Activated naive CD8-positive, alpha-beta T cell treated with anti-CD3 and anti-CD28 coated beads, Interleukin-2, amount 50 U/mL, for 16 hours (primary cell): ENCODE data around the gene ETV3L.
"Not testable (repeated sequence)": the region's sequence is repeated elsewhere in the genome, so short reads cannot be mapped to it uniquely, and the experiment has no call there.

Experiments used
- DNase-seq: peaks from one replicate; pipeline ENCODE4 v3.0.0-alpha.2; 2020; ENCODE audit warnings: low read depth, low spot score

ETV3L gene

GRCh38 chr1:157105298-157105987, 5.8 kb upstream of the ETV3L start:
- no peak for DNase-seq

GRCh38 chr1:157104598-157105293, 5.1 kb upstream of the ETV3L start:
- DNase-seq: no peak

- DNase-seq: no peak
These were observed 3.7 kb upstream of the ETV3L start for GRCh38 chr1:157103268-157103667.

- no peak for DNase-seq
These were observed 1.5 kb upstream of the ETV3L start for GRCh38 chr1:157101149-157101548.

- not testable (repeated sequence) for DNase-seq
These were observed 498 bp downstream of the ETV3L start for GRCh38 chr1:157098987-157099632.

GRCh38 chr1:157098519-157098918, 1.1 kb downstream of the ETV3L start:
- DNase-seq: no peak

GRCh38 chr1:157097692-157098091, 1.9 kb downstream of the ETV3L start:
- no peak for DNase-seq

GRCh38 chr1:157096881-157097280, 2.7 kb downstream of the ETV3L start:
- DNase-seq: no peak

GRCh38 chr1:157095551-157095950, 4.1 kb downstream of the ETV3L start:
- no peak for DNase-seq

- DNase-seq: no peak
These were observed 4.5 kb downstream of the ETV3L start for GRCh38 chr1:157095091-157095490.

- no peak for DNase-seq
These were observed 6.8 kb downstream of the ETV3L start for GRCh38 chr1:157092831-157093230.

GRCh38 chr1:157091668-157092273, 7.8 kb downstream of the ETV3L start:
- DNase-seq: no peak

- no peak for DNase-seq
These were observed 8.4 kb downstream of the ETV3L start for GRCh38 chr1:157091186-157091585.

GRCh38 chr1:157090771-157091170, 8.8 kb downstream of the ETV3L start:
- no peak for DNase-seq

GRCh38 chr1:157090196-157090647, 9.4 kb downstream of the ETV3L start:
- peak; percentile 70 for DNase-seq

- DNase-seq: no peak
These were observed 9.8 kb downstream of the ETV3L start for GRCh38 chr1:157089789-157090188.

- no peak for DNase-seq
These were observed 11.0 kb downstream of the ETV3L start for GRCh38 chr1:157088607-157089006.

GRCh38 chr1:157087030-157087429, 12.6 kb downstream of the ETV3L start:
- no peak for DNase-seq

GRCh38 chr1:157086299-157086698, 13.3 kb downstream of the ETV3L start:
- DNase-seq: no peak

GRCh38 chr1:157085421-157085820, 14.2 kb downstream of the ETV3L start:
- no peak for DNase-seq

GRCh38 chr1:157084720-157085119, 14.9 kb downstream of the ETV3L start:
- DNase-seq: no peak

GRCh38 chr1:157081707-157082106, 17.9 kb downstream of the ETV3L start:
- no peak for DNase-seq
